GM13976 (cell line): ENCODE data around the gene MYO18A.

ENCODE experiments used
- DNase-seq: peaks from one replicate; pipeline ENCODE4 v3.0.0; 2012; ENCODE audit warnings: low spot score
- CTCF ChIP-seq: IDR thresholded peaks from 2 replicates; pipeline ENCODE4 v1.5.1; 2012; ENCODE audit warnings: borderline replicate concordance, mild to moderate bottlenecking; ENCODE audit not compliant: insufficient read depth; ENCODE audit errors: extremely low read depth, missing control alignments, control extremely low read depth
- in situ Hi-C: fragments of 300-500 bp; cut with MboI; formaldehyde crosslinking; loops from one replicate; pipeline ENCODE4 v1.12.0; 2022; ENCODE audit warnings: low sequenced_read_pairs, mixed read lengths, inconsistent platforms; ENCODE audit not compliant: unreplicated experiment

The MYO18A gene

GRCh38 chr17:29078183-29079045, 101.8 kb downstream of the MYO18A start:
- no peak for DNase-seq
- in situ Hi-C loops: no loop called here
- no peak for TF ChIP-seq CTCF

DNA sequence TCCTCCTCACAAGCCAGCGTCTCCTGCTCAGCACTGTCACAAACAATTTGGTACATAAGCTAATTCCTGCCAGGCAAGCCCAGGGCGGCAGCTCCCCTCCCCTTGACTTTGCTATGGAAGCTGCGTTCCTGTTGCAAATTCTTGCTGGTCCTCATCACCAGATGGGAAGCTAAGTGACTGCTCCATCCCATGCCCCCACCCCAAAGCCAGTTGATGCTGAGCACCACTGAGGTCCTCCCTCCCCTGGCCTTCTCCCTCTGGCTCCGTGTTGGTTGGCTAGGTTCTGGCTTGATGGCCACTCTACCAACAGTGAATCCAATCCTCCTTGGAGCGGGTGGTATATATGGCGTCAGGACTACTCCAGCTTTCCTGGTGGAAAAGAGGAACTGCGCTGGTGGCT, 102.9 kb downstream of the MYO18A start:
- TF ChIP-seq CTCF: no peak
- in situ Hi-C loops: no loop called here
- DNase-seq: no peak

- in situ Hi-C loops: no loop called here
- TF ChIP-seq CTCF: no peak
- no peak for DNase-seq
Observed at GRCh38 chr17:29076722-29077121, 103.5 kb downstream of the MYO18A start.

DNA sequence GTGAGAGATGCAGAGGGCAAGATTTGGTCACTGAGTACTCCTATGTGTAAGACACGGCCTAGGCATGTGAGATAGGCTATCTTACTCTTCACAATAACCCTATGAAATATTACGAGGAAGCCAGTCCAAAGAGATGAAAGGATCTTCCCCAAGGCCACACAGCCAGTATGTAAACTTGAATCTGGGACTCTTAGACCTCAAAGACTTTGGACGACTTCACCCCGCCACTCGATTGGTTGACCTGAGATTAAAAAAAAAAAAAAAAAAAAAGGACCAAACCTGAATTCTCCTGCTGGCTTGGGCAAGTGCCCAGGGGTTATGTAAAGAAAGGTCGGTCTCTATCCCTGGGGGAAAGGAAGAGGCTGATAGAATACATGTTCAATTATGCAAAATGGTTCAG, 104.1 kb downstream of the MYO18A start:
- in situ Hi-C loops: no loop called here
- no peak for DNase-seq
- TF ChIP-seq CTCF: no peak

DNA sequence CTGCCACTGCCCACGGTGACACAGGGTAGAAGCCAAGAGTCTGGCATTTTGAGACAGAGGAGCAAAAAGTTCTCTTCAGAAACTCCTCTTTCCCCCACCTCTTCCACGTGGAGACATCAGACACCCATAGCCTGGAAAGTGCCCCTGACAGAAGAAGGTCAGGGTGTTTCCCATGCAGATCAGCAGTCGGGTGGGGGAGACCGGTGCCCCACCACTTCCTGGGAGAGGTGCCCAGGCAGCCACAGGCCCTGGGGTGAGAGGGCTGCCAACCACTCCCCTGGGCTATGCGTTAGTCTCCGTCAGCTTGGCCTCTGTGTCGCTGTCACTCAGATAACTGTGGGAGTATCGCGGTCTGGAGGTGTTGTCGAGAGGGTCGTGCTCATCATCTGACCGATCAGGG, 105.7 kb downstream of the MYO18A start:
- TF ChIP-seq CTCF: no peak
- in situ Hi-C loops: no loop called here
- DNase-seq: no peak

DNA sequence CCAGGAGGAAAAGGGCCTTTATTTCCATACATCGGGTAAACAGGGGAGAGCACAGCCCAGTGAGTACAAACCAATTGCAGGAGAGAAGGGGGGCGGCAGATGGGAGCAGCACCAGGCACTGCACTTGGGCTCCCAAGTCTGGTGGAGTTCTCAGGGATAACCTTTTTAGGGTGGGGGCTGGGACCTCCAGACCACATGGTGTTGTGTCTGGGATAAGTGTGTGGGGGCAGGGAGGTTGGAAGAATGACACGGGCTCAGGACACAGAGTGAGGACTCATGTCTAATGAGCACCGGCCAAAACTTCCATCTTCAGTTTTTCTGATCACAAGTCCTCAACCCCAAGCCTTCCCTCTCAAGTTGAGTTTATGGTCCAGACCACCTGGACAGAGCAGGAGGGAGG, 106.7 kb downstream of the MYO18A start:
- in situ Hi-C loops: no loop called here
- TF ChIP-seq CTCF: no peak
- DNase-seq: no peak
